Fibroblast of villous mesenchyme (primary cell): Measurements from ENCODE around the gene DPP10. TPM values are rescaled to one million over a fixed set of nuclear protein-coding genes. Genes with fewer than 3 reads are reported as not detected.

ENCODE experiments used
- DNase-seq: peaks from one replicate; pipeline ENCODE4 v3.0.0-alpha.2; 2010; ENCODE audit warnings: low read depth
- H3K4me3 ChIP-seq: 2 replicates; pipeline ENCODE4 v1.5.1; 2011; ENCODE audit warnings: low read depth, mild to moderate bottlenecking, low read length
- CTCF ChIP-seq: IDR thresholded peaks from 2 replicates; pipeline ENCODE4 v1.5.1; 2012; ENCODE audit warnings: low read depth, mild to moderate bottlenecking, low read length; ENCODE audit not compliant: insufficient read depth
- total RNA-seq: library from RNA; depleted of rRNA; stranded (reverse); fragments of >200 nt; gene quantifications from 2 replicates; pipeline ENCODE4 v1.2.3, GENCODE V29; 2012

Gene DPP10
- total RNA-seq, 1 donor = under 0.01 TPM

GRCh38 chr2:115034801-115035200 lies 592.4 kb downstream of the DPP10 start:
- no peak for DNase-seq
- no peak for TF ChIP-seq CTCF
- no peak overlapping the region for H3K4me3 ChIP-seq

GRCh38 chr2:115036818-115037217 lies 594.4 kb downstream of the DPP10 start:
- no peak for TF ChIP-seq CTCF
- DNase-seq = no peak
- H3K4me3 ChIP-seq = no peak overlapping the region

GRCh38 chr2:115057473-115057872 lies 615.0 kb downstream of the DPP10 start:
- H3K4me3 ChIP-seq = no peak overlapping the region
- DNase-seq = no peak
- TF ChIP-seq CTCF = no peak

GRCh38 chr2:115070002-115070401 lies 627.6 kb downstream of the DPP10 start:
- no peak for DNase-seq
- H3K4me3 ChIP-seq = no peak overlapping the region
- TF ChIP-seq CTCF = no peak

GRCh38 chr2:115071534-115071933 lies 629.1 kb downstream of the DPP10 start:
- DNase-seq = no peak
- H3K4me3 ChIP-seq = no peak overlapping the region
- no peak for TF ChIP-seq CTCF

GRCh38 chr2:115075800-115076199 lies 633.4 kb downstream of the DPP10 start:
- DNase-seq = no peak
- TF ChIP-seq CTCF = no peak
- no peak overlapping the region for H3K4me3 ChIP-seq

- DNase-seq = no peak
- TF ChIP-seq CTCF = no peak
Measured at GRCh38 chr2:115077626-115078025, 635.2 kb downstream of the DPP10 start.

More at GRCh38 chr2:115077626-115078025, 635.2 kb downstream of the DPP10 start:
- no peak overlapping the region for H3K4me3 ChIP-seq
